HG03342 (cell line): Measurements from ENCODE around the gene MLANA.

Experiments used
- ATAC-seq: cut with Tn5 transposase; IDR thresholded peaks from one replicate; pipeline ENCODE4 v1.9.1; 2021; ENCODE audit warnings: mild to moderate bottlenecking, moderate library complexity; ENCODE audit not compliant: unreplicated experiment

MLANA gene

DNA sequence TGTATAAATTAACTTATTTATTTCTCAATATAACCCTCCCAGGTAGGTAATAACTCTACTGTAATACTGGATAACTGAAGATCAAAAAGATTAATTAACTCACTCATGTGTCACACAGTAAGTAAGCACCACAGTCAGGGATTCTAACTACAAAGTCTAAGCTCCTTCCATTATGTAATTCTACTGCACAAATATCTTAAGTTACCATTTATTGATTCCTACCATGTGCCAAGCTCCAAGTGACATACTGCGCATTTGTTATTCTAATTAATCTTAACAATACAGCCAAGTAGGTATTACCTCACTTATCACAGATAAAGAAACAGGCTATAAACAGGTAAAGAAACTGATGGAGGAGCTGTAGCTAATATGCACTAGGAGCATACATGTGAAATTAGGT, 66.5 kb downstream of the MLANA start:
- no peak for ATAC-seq

DNA sequence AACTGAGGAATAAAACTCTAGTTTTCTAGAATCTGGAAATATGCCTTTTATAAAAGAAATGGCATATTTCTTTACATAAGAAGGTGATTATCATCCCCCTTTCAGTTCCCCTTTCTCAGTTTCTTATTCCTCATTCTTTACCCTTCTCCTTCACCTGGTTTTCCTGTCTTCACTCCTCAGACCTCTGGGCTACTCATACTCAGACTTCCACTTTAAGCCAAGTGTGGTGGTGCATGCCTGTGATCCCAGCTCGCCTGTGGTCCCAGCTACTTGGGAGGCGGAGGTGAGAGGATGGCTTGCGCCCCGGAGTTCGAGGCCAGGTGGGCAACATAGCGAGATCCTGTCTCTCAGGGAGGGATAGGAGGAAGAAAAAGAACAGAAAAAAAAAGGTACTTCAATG, 67.6 kb downstream of the MLANA start:
- ATAC-seq: peak; percentile 70
